Keratinocyte (primary cell): ENCODE results near the gene EIF2S2.

ENCODE experiments used
- CTCF ChIP-seq, 3 experiments: IDR thresholded peaks in 1 of 3; conservative IDR thresholded peaks in 1 of 3; optimal IDR thresholded peaks in 1 of 3; 2 replicates in 2 of 3; 3 replicates in 1 of 3; pipeline versions ENCODE3 to v1.5.1; 2011; ENCODE audit warnings: low read length in 3 of 3, mild to moderate bottlenecking in 3 of 3, moderate library complexity in 2 of 3, control low read depth in 1 of 3, inconsistent platforms in 1 of 3; ENCODE audit not compliant: insufficient read depth in 2 of 3; ENCODE audit errors: extremely low read depth in 1 of 3
- EZH2 ChIP-seq: IDR thresholded peaks from one replicate; pipeline ENCODE4 v1.6.1; 2012; ENCODE audit warnings: inconsistent platforms, mild to moderate bottlenecking, low read length, moderate library complexity

- no peak for TF ChIP-seq CTCF (optimal IDR thresholded peaks at IDR 0.05 in 1 of 3, IDR thresholded peaks at IDR 0.05 in 1 of 3, conservative IDR thresholded peaks at IDR 0.05 in 1 of 3; ENCODE audit: extremely low read depth in 1 of 3, insufficient read depth in 2 of 3, low read length in 3 of 3)
- TF ChIP-seq EZH2, result no peak
Observed at GRCh38 chr20:34064286-34064685, 47.8 kb downstream of the EIF2S2 start.
